ENCODE measurements around the gene MALL. TPM values are rescaled to one million over a fixed set of nuclear protein-coding genes. Genes with fewer than 3 reads are reported as not detected.

The MALL gene
- total and polyA plus RNA-seq, 9 of the 15 experiments (the other 6 are each of a cell fraction or from before 2014, with no cell fraction given), result 0.24 TPM; not detected in 8

- ChIA-PET POLR2A (no interaction called here), CTCF (ENCODE audit: low intra/inter-chr PET ratio) (no interaction called here)
- in situ Hi-C loops (cut with MboI) (no loop called here), intact Hi-C loops (cut with micrococcal nuclease) (no loop called here)
- Histone ChIP-seq H3K36me3 (ENCODE audit: control insufficient read depth, insufficient read depth, low read length) (no peaks in the 10 kb centered on the region), H3K9ac (ENCODE audit: insufficient read depth in 1 of 2, low read depth in 2 of 2, low read length in 2 of 2) (no peak overlapping the region), H3K79me2 (ENCODE audit: control insufficient read depth, insufficient read depth, low read length) (no peaks in the 10 kb centered on the region), H4K20me1 (replicated peaks; ENCODE audit: control insufficient read depth, insufficient read depth, low read length) (no peaks in the 10 kb centered on the region; the same call in 1 of the 2 replicates), H2AFZ (ENCODE audit: low read depth, low read length) (no peak overlapping the region), H3K4me3 (no peak overlapping the region), H3K4me1 (replicated peaks in 1 of 2; ENCODE audit: control insufficient read depth in 2 of 2, insufficient read depth in 2 of 2, low read length in 2 of 2) (peaks cover 0 to 7% of the 10 kb centered on the region in 2 experiments; a peak in 2 of 5 replicates), H3K9me1 (ENCODE audit: control insufficient read depth, insufficient read depth, low read length) (peaks cover 4% of the 10 kb centered on the region), H3K27me3 (ENCODE audit: control insufficient read depth in 2 of 2, insufficient read depth in 2 of 2, low read length in 2 of 2) (peaks cover 11 to 36% of the 10 kb centered on the region in 2 experiments; a peak in 4 of 5 replicates), H3K4me2 (ENCODE audit: insufficient read depth, low read length) (no peak overlapping the region), H3K9me3 (replicated peaks; ENCODE audit: control insufficient read depth, insufficient read depth, low read depth, low read length) (no peaks in the 10 kb centered on the region), H3K27ac (ENCODE audit: extremely low read depth, low read depth, low read length) (no peak overlapping the region)
- no peak for DNase-seq (ENCODE audit: extremely low read depth in 1 of 4, low spot score in 3 of 4)
- no peak for ATAC-seq
- FAIRE-seq, result no peak
- 6% methylated on average over 13 of the region's 14 CpGs for WGBS (ENCODE audit: insufficient coverage, low coverage, missing lambda C conversion rate)
- no peak for TF ChIP-seq USF1 (CRISPR knock-in tag; IDR thresholded peaks at IDR 0.05)
- no peak for TF ChIP-seq SMAD1 (IDR thresholded peaks at IDR 0.05; ENCODE audit: low read depth, low read length, partially characterized antibody)
- no peak for TF ChIP-seq CTCFL (IDR thresholded peaks at IDR 0.05; ENCODE audit: borderline replicate concordance, insufficient read depth, low read depth, low read length, poor library complexity, severe bottlenecking)
- no TSS peak for BruUV-seq (replicated peaks)
Measured at GRCh38 chr2:110114831-110115255, 779 bp downstream of the MALL start.
